ENCODE data around the gene EPS8. TPM values are rescaled to one million over a fixed set of nuclear protein-coding genes. Genes with fewer than 3 reads are reported as not detected.

EPS8 gene
- total and polyA plus RNA-seq, 7 donors, result 7.9 to 16.9 (median 12.9) TPM

GRCh38 chr12:15735837-15736615 lies 53.2 kb downstream of the EPS8 start:
- no peaks in the 10 kb centered on the region for H3K27me3 ChIP-seq (ENCODE audit: insufficient read depth in 3 of 3, low read length in 2 of 3)
- 90 to 94% (median 92%) methylated on average over 5 of the region's 5 CpGs for WGBS, 3 donors
- DNase-seq, result no peak
- no peaks in the 10 kb centered on the region for H3K4me1 ChIP-seq
- no peaks in the 10 kb centered on the region for H3K36me3 ChIP-seq (ENCODE audit: insufficient read depth in 1 of 2, low read depth in 1 of 2)
- no peak for ATAC-seq
- no peak overlapping the region for H3K27ac ChIP-seq
- TF ChIP-seq CTCF (IDR thresholded peaks at IDR 0.05), result no peak
- intact Hi-C loops (cut with DNase I), result no loop called here
- no peak overlapping the region for H3K4me3 ChIP-seq
- H3K9me3 ChIP-seq, result no peaks in the 10 kb centered on the region

- no peaks in the 10 kb centered on the region for H3K27me3 ChIP-seq (ENCODE audit: insufficient read depth in 3 of 3, low read length in 2 of 3)
- no peak for DNase-seq
- H3K9me3 ChIP-seq, result no peaks in the 10 kb centered on the region
- H3K36me3 ChIP-seq (ENCODE audit: insufficient read depth in 1 of 2, low read depth in 1 of 2), result no peaks in the 10 kb centered on the region
- no peak overlapping the region for H3K27ac ChIP-seq
- 64 to 67% (median 66%) methylated on average over 3 of the region's 3 CpGs for WGBS, 3 donors
- ATAC-seq, result no peak
- no peaks in the 10 kb centered on the region for H3K4me1 ChIP-seq
- intact Hi-C loops (cut with DNase I), result no loop called here
- H3K4me3 ChIP-seq, result no peak overlapping the region
- TF ChIP-seq CTCF (IDR thresholded peaks at IDR 0.05), result no peak
These were observed 56.1 kb downstream of the EPS8 start for GRCh38 chr12:15733136-15733535.

- Histone ChIP-seq H3K36me3 (ENCODE audit: insufficient read depth in 1 of 2, low read depth in 1 of 2) (no peaks in the 10 kb centered on the region), H3K9me3 (no peaks in the 10 kb centered on the region), H3K4me3 (no peak overlapping the region), H3K27ac (no peak overlapping the region), H3K27me3 (ENCODE audit: insufficient read depth in 3 of 3, low read length in 2 of 3) (no peaks in the 10 kb centered on the region), H3K4me1 (no peaks in the 10 kb centered on the region)
- intact Hi-C loops (cut with DNase I), result no loop called here
- DNase-seq (no peak), ATAC-seq (no peak)
- no peak for TF ChIP-seq CTCF (IDR thresholded peaks at IDR 0.05)
- 73 to 77% (median 75%) methylated on average over 6 of the region's 6 CpGs for WGBS, 3 donors
These were observed 56.7 kb downstream of the EPS8 start for GRCh38 chr12:15732341-15733061.

- intact Hi-C loops (cut with DNase I), result no loop called here
- no peaks in the 10 kb centered on the region for H3K27me3 ChIP-seq (ENCODE audit: insufficient read depth in 3 of 3, low read length in 2 of 3)
- no peak overlapping the region for H3K27ac ChIP-seq
- H3K9me3 ChIP-seq, result no peaks in the 10 kb centered on the region
- WGBS, 3 donors, result 76 to 94% (median 83%) methylated on average over 3 of the region's 3 CpGs
- H3K4me3 ChIP-seq, result no peak overlapping the region
- no peaks in the 10 kb centered on the region for H3K36me3 ChIP-seq (ENCODE audit: insufficient read depth in 1 of 2, low read depth in 1 of 2)
- no peak for DNase-seq
- H3K4me1 ChIP-seq, result no peaks in the 10 kb centered on the region
- TF ChIP-seq CTCF (IDR thresholded peaks at IDR 0.05), result no peak
- ATAC-seq, result no peak
These were observed 57.2 kb downstream of the EPS8 start for GRCh38 chr12:15731940-15732339.
